Karpas-422 (cell line): ENCODE measurements around the gene MYZAP. TPM values are rescaled to one million over a fixed set of nuclear protein-coding genes. Genes with fewer than 3 reads are reported as not detected.

ENCODE experiments used
- DNase-seq: peaks from one replicate; pipeline ENCODE4 v3.0.0-alpha.2; 2015
- H2AFZ ChIP-seq: fragments of 200-600 bp; sonication (generic); 2 replicates; pipeline ENCODE4 v1.6.1; 2014; ENCODE audit warnings: antibody characterized with exemption, low read length, mixed read lengths
- H3K27ac ChIP-seq: fragments of 200-600 bp; sonication (generic); 2 replicates; pipeline ENCODE4 v1.5.1; 2014; ENCODE audit warnings: mild to moderate bottlenecking, low read length, moderate library complexity
- H3K27me3 ChIP-seq: fragments of 200-600 bp; sonication (generic); 2 replicates; pipeline ENCODE4 v1.6.1; 2014; ENCODE audit warnings: low read length, mixed read lengths
- H3K36me3 ChIP-seq: fragments of 200-600 bp; sonication (generic); 2 replicates; pipeline ENCODE4 v1.6.1; 2014; ENCODE audit warnings: low read length, mixed read lengths; ENCODE audit not compliant: insufficient read depth
- H3K4me1 ChIP-seq: fragments of 200-600 bp; sonication (generic); 2 replicates; pipeline ENCODE4 v1.6.1; 2014; ENCODE audit warnings: mild to moderate bottlenecking, low read length, mixed read lengths
- H3K4me2 ChIP-seq: fragments of 200-600 bp; sonication (generic); 2 replicates; pipeline ENCODE4 v1.6.1; 2014; ENCODE audit warnings: low read length, low read depth, mild to moderate bottlenecking; ENCODE audit not compliant: poor library complexity, severe bottlenecking
- H3K4me3 ChIP-seq: fragments of 200-600 bp; sonication (generic); 2 replicates; pipeline ENCODE4 v1.5.1; 2014; ENCODE audit warnings: mild to moderate bottlenecking, antibody characterized with exemption, low read length, mixed read lengths
- H3K79me2 ChIP-seq: fragments of 200-600 bp; sonication (generic); 2 replicates; pipeline ENCODE4 v1.6.1; 2014; ENCODE audit warnings: mild to moderate bottlenecking, low read length, mixed read lengths
- H3K9ac ChIP-seq: fragments of 200-600 bp; sonication (generic); 2 replicates; pipeline ENCODE4 v1.6.0; 2014; ENCODE audit warnings: low read length
- H3K9me2 ChIP-seq: fragments of 200-600 bp; sonication (generic), shearing (Covaris generic); replicated peaks from 2 replicates; pipeline ENCODE4 v1.6.0; 2014; ENCODE audit warnings: mild to moderate bottlenecking, low read length, moderate library complexity; ENCODE audit not compliant: insufficient read depth
- H3K9me3 ChIP-seq: fragments of 300-700, 200-600 bp; sonication (generic); 2 replicates; pipeline ENCODE4 v1.6.1; 2014; ENCODE audit warnings: low read length, mixed read lengths
- H4K20me1 ChIP-seq: fragments of 200-600 bp; sonication (generic); 2 replicates; pipeline ENCODE4 v1.6.1; 2014; ENCODE audit warnings: mild to moderate bottlenecking, antibody characterized with exemption, low read length, low read depth; ENCODE audit not compliant: insufficient read depth
- total RNA-seq: library from RNA; depleted of rRNA; stranded (reverse); fragments of >200 nt; shearing (Covaris generic); gene quantifications from 2 replicates; pipeline ENCODE4 v1.2.3, GENCODE V29; 2014; ENCODE audit warnings: low replicate concordance

Gene MYZAP
- total RNA-seq, 1 experiment from 2014 or later = not detected

- no peak for DNase-seq
- Histone ChIP-seq H2AFZ (no peak overlapping the region), H3K9ac (no peak overlapping the region), H3K79me2 (no peaks in the 10 kb centered on the region), H3K4me3 (no peak overlapping the region), H3K27me3 (no peaks in the 10 kb centered on the region), H3K9me2 (no peaks in the 10 kb centered on the region), H3K4me2 (no peak overlapping the region), H3K4me1 (no peaks in the 10 kb centered on the region), H4K20me1 (no peaks in the 10 kb centered on the region), H3K27ac (no peak overlapping the region), H3K9me3 (no peaks in the 10 kb centered on the region), H3K36me3 (no peaks in the 10 kb centered on the region)
These were observed 5.7 kb downstream of the MYZAP start for GRCh38 chr15:57597431-57597830.

DNA sequence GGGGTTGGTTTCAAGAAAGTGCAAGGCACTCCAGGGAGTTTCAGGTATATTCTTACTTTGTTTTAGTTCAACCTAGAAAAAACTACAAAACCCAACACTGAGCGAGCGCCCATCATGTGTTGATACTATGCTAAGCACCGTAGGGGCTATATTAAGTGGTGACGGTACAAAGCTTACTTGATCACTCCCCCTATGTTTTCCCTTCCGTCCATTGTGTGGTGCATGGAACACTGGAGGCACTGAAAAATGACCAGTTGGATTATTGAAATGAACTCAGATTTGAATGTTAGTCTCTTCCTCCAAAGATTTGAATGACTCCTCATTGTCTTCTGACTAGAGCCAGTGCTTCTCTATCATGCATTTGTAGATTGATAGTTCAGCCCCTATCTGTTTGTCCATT lies 6.6 kb downstream of the MYZAP start:
- H3K79me2 ChIP-seq = no peaks in the 10 kb centered on the region

DNA sequence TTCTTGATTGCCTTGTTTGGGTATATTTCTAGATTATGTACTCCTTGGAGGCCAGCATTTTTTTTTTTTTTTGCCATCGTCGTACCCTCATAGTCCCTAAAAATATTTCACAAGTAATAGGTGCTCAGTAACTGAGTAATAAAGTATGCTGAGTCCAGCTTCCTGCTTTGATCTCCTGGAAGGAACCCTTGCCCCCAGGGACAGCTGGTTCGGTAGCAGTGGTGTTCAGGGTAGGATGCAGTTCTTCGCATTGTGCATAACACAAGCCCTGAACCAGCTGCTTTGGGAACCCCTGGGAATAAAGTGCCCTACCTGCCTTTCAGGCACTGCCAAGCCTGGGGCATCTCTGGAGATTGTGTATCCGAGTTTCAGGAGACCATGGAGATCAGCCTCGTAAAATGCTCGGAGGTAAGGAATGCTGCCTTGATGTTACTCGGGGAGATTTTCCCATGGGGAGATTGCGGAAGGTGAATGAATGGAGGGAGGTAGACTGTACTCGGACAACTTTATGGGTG lies 7.6 kb downstream of the MYZAP start:
- H4K20me1 ChIP-seq = no peaks in the 10 kb centered on the region
- H3K4me3 ChIP-seq = no peak overlapping the region
- no peak overlapping the region for H3K4me2 ChIP-seq
- no peak overlapping the region for H3K27ac ChIP-seq
- no peaks in the 10 kb centered on the region for H3K36me3 ChIP-seq
- no peak for DNase-seq
- H3K79me2 ChIP-seq = no peaks in the 10 kb centered on the region
- no peaks in the 10 kb centered on the region for H3K4me1 ChIP-seq
- H3K27me3 ChIP-seq = no peaks in the 10 kb centered on the region
- H3K9ac ChIP-seq = no peak overlapping the region
- no peak overlapping the region for H2AFZ ChIP-seq
- no peaks in the 10 kb centered on the region for H3K9me2 ChIP-seq
- H3K9me3 ChIP-seq = no peaks in the 10 kb centered on the region

More for the DNA sequence above, 6.6 kb downstream of the MYZAP start:
- H3K9me3 ChIP-seq = no peaks in the 10 kb centered on the region
- H3K9ac ChIP-seq = no peak overlapping the region
- no peak overlapping the region for H3K27ac ChIP-seq
- H3K4me2 ChIP-seq = no peak overlapping the region
- H3K9me2 ChIP-seq = no peaks in the 10 kb centered on the region
- no peaks in the 10 kb centered on the region for H3K27me3 ChIP-seq
- no peak overlapping the region for H2AFZ ChIP-seq
- H3K4me1 ChIP-seq = no peaks in the 10 kb centered on the region
- no peaks in the 10 kb centered on the region for H4K20me1 ChIP-seq
- DNase-seq = no peak
- H3K4me3 ChIP-seq = no peak overlapping the region
- H3K36me3 ChIP-seq = no peaks in the 10 kb centered on the region

GRCh38 chr15:57600197-57600596 lies 8.5 kb downstream of the MYZAP start:
- no peak overlapping the region for H3K9ac ChIP-seq

GRCh38 chr15:57604507-57604906 lies 12.8 kb downstream of the MYZAP start:
- DNase-seq = no peak
- Histone ChIP-seq H3K36me3 (no peaks in the 10 kb centered on the region), H3K9me3 (no peaks in the 10 kb centered on the region), H3K4me2 (no peak overlapping the region), H3K9me2 (no peaks in the 10 kb centered on the region), H3K79me2 (no peaks in the 10 kb centered on the region), H3K4me1 (no peaks in the 10 kb centered on the region), H3K27me3 (no peaks in the 10 kb centered on the region), H3K27ac (no peak overlapping the region), H3K9ac (no peak overlapping the region), H4K20me1 (no peaks in the 10 kb centered on the region), H2AFZ (no peak overlapping the region), H3K4me3 (no peak overlapping the region)

More at GRCh38 chr15:57600197-57600596, 8.5 kb downstream of the MYZAP start:
- Histone ChIP-seq H3K36me3 (no peaks in the 10 kb centered on the region), H3K4me3 (no peak overlapping the region), H3K27me3 (no peaks in the 10 kb centered on the region), H3K9me3 (no peaks in the 10 kb centered on the region), H2AFZ (no peak overlapping the region), H3K27ac (no peak overlapping the region), H4K20me1 (no peaks in the 10 kb centered on the region), H3K4me2 (no peak overlapping the region), H3K79me2 (no peaks in the 10 kb centered on the region), H3K9me2 (no peaks in the 10 kb centered on the region), H3K4me1 (no peaks in the 10 kb centered on the region)
- DNase-seq = no peak

DNA sequence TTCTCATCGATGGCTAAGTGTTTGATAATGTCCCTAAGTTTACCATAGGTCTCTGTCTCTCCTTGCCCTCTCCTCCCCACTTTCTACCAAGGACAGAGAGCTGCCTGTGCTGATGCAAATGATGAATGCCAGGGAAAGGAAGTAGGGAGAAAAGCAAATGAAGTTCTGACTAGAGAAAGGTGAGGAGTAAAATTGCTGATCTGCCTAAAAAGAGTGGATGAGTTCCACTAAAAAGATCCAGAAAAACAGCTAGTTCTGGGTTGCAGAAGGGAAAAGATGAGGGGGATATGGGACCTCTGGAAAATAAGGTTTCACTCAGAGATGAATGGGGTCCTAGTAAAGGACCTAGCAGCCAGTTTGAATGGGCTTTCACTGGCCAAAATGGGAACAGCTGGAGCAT lies 13.8 kb downstream of the MYZAP start:
- no peak overlapping the region for H3K27ac ChIP-seq
- H3K4me2 ChIP-seq = no peak overlapping the region
- H2AFZ ChIP-seq = no peak overlapping the region
- H3K4me1 ChIP-seq = no peaks in the 10 kb centered on the region
- H3K27me3 ChIP-seq = no peaks in the 10 kb centered on the region
- H4K20me1 ChIP-seq = no peaks in the 10 kb centered on the region
- H3K9ac ChIP-seq = no peak overlapping the region
- no peak overlapping the region for H3K4me3 ChIP-seq
- no peaks in the 10 kb centered on the region for H3K79me2 ChIP-seq
- H3K36me3 ChIP-seq = no peaks in the 10 kb centered on the region
- H3K9me3 ChIP-seq = no peaks in the 10 kb centered on the region
- H3K9me2 ChIP-seq = no peaks in the 10 kb centered on the region
- DNase-seq = no peak

GRCh38 chr15:57606048-57606447 lies 14.3 kb downstream of the MYZAP start:
- Histone ChIP-seq H3K27ac (no peak overlapping the region), H3K4me3 (no peak overlapping the region), H4K20me1 (no peaks in the 10 kb centered on the region), H3K9me3 (no peaks in the 10 kb centered on the region), H3K4me1 (no peaks in the 10 kb centered on the region), H3K79me2 (no peaks in the 10 kb centered on the region), H2AFZ (no peak overlapping the region), H3K36me3 (no peaks in the 10 kb centered on the region), H3K4me2 (no peak overlapping the region), H3K27me3 (no peaks in the 10 kb centered on the region), H3K9me2 (no peaks in the 10 kb centered on the region), H3K9ac (no peak overlapping the region)
- no peak for DNase-seq

DNA sequence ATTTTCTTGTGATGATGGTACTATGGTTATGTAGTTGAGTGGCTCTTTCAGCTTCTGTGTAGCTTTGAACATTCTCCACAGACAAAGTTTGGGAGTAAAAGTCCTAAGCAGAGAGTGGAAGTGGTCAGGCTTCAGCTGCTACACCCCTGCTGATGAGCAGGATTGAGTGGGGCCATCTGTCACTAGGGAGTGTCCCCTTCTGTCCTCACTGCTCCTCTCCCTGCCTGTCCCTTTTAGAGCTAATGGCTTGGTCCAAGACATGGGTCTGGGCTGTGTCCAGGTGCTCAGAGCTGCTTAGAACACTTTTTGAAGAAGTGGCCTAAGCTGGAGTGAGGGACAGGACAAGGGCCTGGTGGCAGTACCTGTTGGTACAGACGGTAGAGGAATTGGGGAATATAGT lies 15.1 kb downstream of the MYZAP start:
- Histone ChIP-seq H3K4me3 (no peak overlapping the region), H3K36me3 (no peaks in the 10 kb centered on the region), H3K9me3 (no peaks in the 10 kb centered on the region), H4K20me1 (no peaks in the 10 kb centered on the region), H3K4me2 (no peak overlapping the region), H2AFZ (no peak overlapping the region), H3K27ac (no peak overlapping the region), H3K4me1 (no peaks in the 10 kb centered on the region), H3K9ac (no peak overlapping the region), H3K79me2 (no peaks in the 10 kb centered on the region), H3K27me3 (no peaks in the 10 kb centered on the region), H3K9me2 (no peaks in the 10 kb centered on the region)
- no peak for DNase-seq

- Histone ChIP-seq H3K27me3 (no peaks in the 10 kb centered on the region), H3K79me2 (no peaks in the 10 kb centered on the region), H3K9me3 (no peaks in the 10 kb centered on the region), H3K4me3 (no peak overlapping the region), H3K9me2 (no peaks in the 10 kb centered on the region), H3K27ac (no peak overlapping the region), H3K4me1 (no peaks in the 10 kb centered on the region), H3K9ac (no peak overlapping the region), H4K20me1 (no peaks in the 10 kb centered on the region), H2AFZ (no peak overlapping the region), H3K36me3 (no peaks in the 10 kb centered on the region), H3K4me2 (no peak overlapping the region)
- DNase-seq = no peak
These were observed 15.9 kb downstream of the MYZAP start for GRCh38 chr15:57607570-57608000.
